NCI-H1092 (cell line): ENCODE measurements around the gene PAQR6.

ENCODE experiments used
- DNase-seq: peaks from one replicate; lab custom pipeline; 2025; lab: John Stamatoyannopoulos, UW

The PAQR6 gene

GRCh38 chr1:156247460-156248322, at the start of gene PAQR6:
Gene PAQR6, minus strand, starts transcription at chr1:156248056. Its CDS starts 1,325 bp downstream, at chr1:156246731.
- DNase-seq = no peak

GRCh38 chr1:156295391-156295947, 47.6 kb upstream of the PAQR6 start, which contains the start of gene GLMP:
Gene GLMP, minus strand, starts transcription at chr1:156295679. Its CDS starts 34 bp downstream, at chr1:156295645.
- peak; percentile 16 for DNase-seq

- no peak for DNase-seq
Observed at GRCh38 chr1:156293895-156294294, 46.0 kb upstream of the PAQR6 start.

- no peak for DNase-seq
Observed at GRCh38 chr1:156293098-156293434, 45.2 kb upstream of the PAQR6 start.

GRCh38 chr1:156291226-156292061, 43.6 kb upstream of the PAQR6 start:
- DNase-seq = no peak

GRCh38 chr1:156289857-156290256, 42.0 kb upstream of the PAQR6 start:
- DNase-seq = no peak

GRCh38 chr1:156286061-156286460, 38.2 kb upstream of the PAQR6 start:
- DNase-seq = no peak

GRCh38 chr1:156285437-156285836, 37.6 kb upstream of the PAQR6 start:
- no peak for DNase-seq

- no peak for DNase-seq
Observed at GRCh38 chr1:156284757-156285156, 36.9 kb upstream of the PAQR6 start.

GRCh38 chr1:156284112-156284511, 36.3 kb upstream of the PAQR6 start, which contains the start of gene TMEM79:
Gene TMEM79, plus strand, starts transcription at chr1:156284325. Its CDS starts 902 bp downstream, at chr1:156285227.
- no peak for DNase-seq

- no peak for DNase-seq
Observed at GRCh38 chr1:156283521-156283920, 35.7 kb upstream of the PAQR6 start.

GRCh38 chr1:156282479-156283222, 34.8 kb upstream of the PAQR6 start, which contains the start of gene SMG5:
Gene SMG5, minus strand, starts transcription at chr1:156282825. Its CDS starts 145 bp downstream, at chr1:156282680.
- DNase-seq = peak; percentile 99

- DNase-seq = no peak
Observed at GRCh38 chr1:156281693-156282478, 34.0 kb upstream of the PAQR6 start.

- DNase-seq = no peak
Observed at GRCh38 chr1:156281281-156281680, 33.4 kb upstream of the PAQR6 start.

- no peak for DNase-seq
Observed at GRCh38 chr1:156279837-156280236, 32.0 kb upstream of the PAQR6 start.

GRCh38 chr1:156276966-156277381, 29.1 kb upstream of the PAQR6 start:
- no peak for DNase-seq

GRCh38 chr1:156276532-156276931, 28.7 kb upstream of the PAQR6 start:
- no peak for DNase-seq

GRCh38 chr1:156270314-156270713, 22.5 kb upstream of the PAQR6 start:
- DNase-seq = no peak

- no peak for DNase-seq
Observed at GRCh38 chr1:156268336-156268735, 20.5 kb upstream of the PAQR6 start.

- DNase-seq = no peak
Observed at GRCh38 chr1:156266051-156266450, 18.2 kb upstream of the PAQR6 start.

- DNase-seq = no peak
Observed at GRCh38 chr1:156263288-156263655, 15.4 kb upstream of the PAQR6 start.
